Right atrium auricular region (tissue), 2 donors: Measurements from ENCODE around the gene FZR1. TPM values are rescaled to one million over a fixed set of nuclear protein-coding genes. Genes with fewer than 3 reads are reported as not detected.

Experiments
- DNase-seq: peaks from one replicate; pipeline ENCODE4 v3.0.0-alpha.2; 2019; ENCODE audit warnings: low spot score
- H3K27ac ChIP-seq, 2 donors: fragments of 200-600 bp; sonication (generic); 1 replicate in 1 of 2; 2 replicates in 1 of 2; pipeline ENCODE4 v1.5.1; 2016 to 2019
- H3K27me3 ChIP-seq, 2 donors: fragments of 200-600 bp; sonication (generic); one replicate each; pipeline versions ENCODE4 v1.5.1 to v1.6.0; 2017 to 2019
- H3K36me3 ChIP-seq: fragments of 200-600 bp; sonication (generic); one replicate; pipeline ENCODE4 v1.5.1; 2016
- H3K4me1 ChIP-seq, 2 donors: fragments of 200-600 bp; sonication (generic); one replicate each; pipeline versions ENCODE4 v1.5.1 to v1.6.0; 2017 to 2019
- H3K4me3 ChIP-seq, 2 donors: fragments of 200-600 bp; sonication (generic); 1 replicate in 1 of 2; 2 replicates in 1 of 2; pipeline ENCODE4 v1.5.1; 2017 to 2019; ENCODE audit warnings: mild to moderate bottlenecking in 1 of 2, moderate library complexity in 1 of 2
- H3K9me3 ChIP-seq, 2 donors: fragments of 200-600 bp; sonication (generic); one replicate each; pipeline ENCODE4 v1.5.1; 2019
- CTCF ChIP-seq, 2 donors: fragments of 200-600 bp; sonication (generic); IDR thresholded peaks; one replicate each; pipeline ENCODE4 v1.5.1; 2019; ENCODE audit warnings: antibody characterized with exemption in 2 of 2
- total RNA-seq, 2 donors: library from RNA; depleted of rRNA; stranded (reverse); fragments of >200 nt; gene quantifications; one replicate each; pipeline ENCODE4 v1.1.0, GENCODE V29; 2016

The FZR1 gene
- total RNA-seq, 2 donors from 2014 or later = 20.6 to 21.7 TPM

DNA sequence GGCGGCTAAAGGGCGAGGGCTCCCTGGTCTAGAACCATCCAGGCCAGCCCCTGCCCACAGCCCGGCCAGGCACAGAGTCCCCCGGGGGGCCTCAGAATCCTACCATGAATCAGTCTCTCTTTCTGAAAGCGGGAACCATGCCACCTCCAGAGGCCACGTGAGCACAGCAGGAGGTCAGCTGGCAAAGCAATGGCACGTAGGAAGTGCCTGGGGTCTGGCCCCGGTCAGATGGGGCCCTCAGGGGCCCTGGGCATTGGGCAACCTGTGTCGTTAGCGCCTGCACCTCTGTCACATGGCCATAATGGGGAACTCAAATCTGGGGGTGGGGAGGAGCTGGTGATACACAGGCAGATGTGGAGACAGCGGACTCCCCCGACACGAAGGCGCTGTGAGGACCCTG lies 42.5 kb downstream of the FZR1 start:
- no peak for TF ChIP-seq CTCF (IDR thresholded peaks at IDR 0.05)
- Histone ChIP-seq H3K4me3 (no peak overlapping the region), H3K36me3 (no peaks in the 10 kb centered on the region)

GRCh38 chr19:3549816-3550215 lies 43.7 kb downstream of the FZR1 start:
- Histone ChIP-seq H3K4me3 (no peak overlapping the region), H3K9me3 (no peaks in the 10 kb centered on the region), H3K36me3 (no peaks in the 10 kb centered on the region), H3K27ac (no peak overlapping the region), H3K4me1 (peaks cover 0 to 15% of the 10 kb centered on the region in 2 donors), H3K27me3 (no peaks in the 10 kb centered on the region)
- no peak for DNase-seq
- TF ChIP-seq CTCF (IDR thresholded peaks at IDR 0.05) = no peak

More for the DNA sequence above, 42.5 kb downstream of the FZR1 start:
- Histone ChIP-seq H3K27me3 (no peaks in the 10 kb centered on the region), H3K4me1 (peaks cover 0 to 5% of the 10 kb centered on the region in 2 donors), H3K9me3 (no peaks in the 10 kb centered on the region), H3K27ac (no peak overlapping the region)
- no peak for DNase-seq

- H3K9me3 ChIP-seq = no peaks in the 10 kb centered on the region
- peaks cover 0 to 28% of the 10 kb centered on the region in 2 donors for H3K4me1 ChIP-seq
- TF ChIP-seq CTCF (IDR thresholded peaks at IDR 0.05) = no peak
- no peak overlapping the region for H3K27ac ChIP-seq
- no peaks in the 10 kb centered on the region for H3K27me3 ChIP-seq
- no peak for DNase-seq
- H3K36me3 ChIP-seq = no peaks in the 10 kb centered on the region
- no peak overlapping the region for H3K4me3 ChIP-seq
These were observed 45.1 kb downstream of the FZR1 start for GRCh38 chr19:3550947-3551791.

DNA sequence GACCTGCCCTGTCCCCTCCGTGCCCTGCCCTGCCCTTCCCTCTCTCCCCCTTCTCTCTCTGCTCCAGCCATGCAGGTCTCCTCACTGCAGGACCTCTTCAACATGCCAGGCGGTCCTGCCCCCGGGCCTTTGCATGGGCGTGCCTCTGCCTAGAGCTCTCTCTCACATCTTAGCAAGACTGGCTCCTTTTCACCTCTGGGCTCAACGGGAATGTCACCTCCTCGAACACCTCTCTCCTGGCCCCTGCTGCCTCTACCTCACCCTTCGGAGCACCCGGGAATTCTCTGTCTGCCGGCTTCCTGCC lies 45.6 kb downstream of the FZR1 start:
- Histone ChIP-seq H3K9me3 (no peaks in the 10 kb centered on the region), H3K4me3 (no peak overlapping the region), H3K27me3 (no peaks in the 10 kb centered on the region), H3K36me3 (no peaks in the 10 kb centered on the region), H3K27ac (no peak overlapping the region), H3K4me1 (peaks cover 0 to 34% of the 10 kb centered on the region in 2 donors)
- DNase-seq = no peak
- no peak for TF ChIP-seq CTCF (IDR thresholded peaks at IDR 0.05)

DNA sequence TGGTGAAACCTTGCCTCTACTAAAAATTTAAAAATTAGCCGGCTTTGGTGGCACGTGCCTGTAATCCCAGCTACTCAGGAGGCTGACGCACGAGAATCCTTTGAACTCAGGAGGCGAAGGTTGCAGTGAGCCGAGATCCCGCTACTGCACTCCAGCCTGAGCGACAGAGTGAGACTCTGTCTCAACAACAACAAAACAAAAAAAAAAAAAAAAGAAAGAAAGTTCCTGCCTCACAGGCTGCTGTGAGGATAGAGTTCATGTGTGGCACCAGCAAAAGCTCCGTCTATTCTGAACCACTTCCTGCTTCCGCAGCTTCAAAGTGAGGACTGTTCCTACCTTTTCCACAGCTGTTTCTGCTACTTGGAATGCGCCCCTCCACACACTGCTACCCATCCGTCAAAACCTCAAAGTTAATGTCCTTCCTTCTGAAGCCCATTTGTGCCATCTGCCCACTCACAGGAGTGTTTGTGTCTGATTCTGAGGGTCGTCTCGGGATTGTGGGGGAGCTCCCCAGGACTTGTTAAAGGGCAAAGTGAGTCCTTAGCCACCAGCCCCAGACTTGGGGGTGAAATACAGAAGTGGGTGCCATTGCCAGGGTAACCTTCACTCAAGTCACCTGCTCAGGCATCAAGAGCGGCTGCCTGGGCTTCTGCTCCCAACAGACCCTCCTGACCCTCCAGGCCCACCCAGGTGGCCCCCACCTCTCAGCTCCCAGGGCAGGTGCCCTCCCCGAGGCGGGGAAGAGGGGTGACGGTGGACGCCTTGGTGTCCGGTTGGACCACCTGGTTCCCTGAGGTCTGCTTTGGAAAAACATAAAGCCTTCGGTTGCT lies 48.4 kb downstream of the FZR1 start:
- no peaks in the 10 kb centered on the region for H3K9me3 ChIP-seq
- no peak for DNase-seq
- peak overlapping the region in 1 of 2 donors; percentile 31 for H3K27ac ChIP-seq
- peaks cover 0 to 44% of the 10 kb centered on the region in 2 donors for H3K4me1 ChIP-seq
- no peak for TF ChIP-seq CTCF (IDR thresholded peaks at IDR 0.05)
- H3K27me3 ChIP-seq = no peaks in the 10 kb centered on the region
- no peak overlapping the region for H3K4me3 ChIP-seq
- no peaks in the 10 kb centered on the region for H3K36me3 ChIP-seq
